Stimulated activated CD4-positive, alpha-beta T cell treated with anti-CD3 and anti-CD28 coated beads, Interleukin-4, amount 100 ng/mL, for 1 hour (primary cell): ENCODE data around the gene AKT3.

ENCODE experiments used
- DNase-seq: peaks from one replicate; pipeline ENCODE4 v3.0.0-alpha.2; 2020

AKT3 gene

GRCh38 chr1:243482141-243483022 lies 367.7 kb downstream of the AKT3 start:
- DNase-seq: no peak

- DNase-seq: no peak
Observed at GRCh38 chr1:243481101-243481500, 368.9 kb downstream of the AKT3 start.

GRCh38 chr1:243477731-243478290 lies 372.2 kb downstream of the AKT3 start:
- DNase-seq: no peak

DNA sequence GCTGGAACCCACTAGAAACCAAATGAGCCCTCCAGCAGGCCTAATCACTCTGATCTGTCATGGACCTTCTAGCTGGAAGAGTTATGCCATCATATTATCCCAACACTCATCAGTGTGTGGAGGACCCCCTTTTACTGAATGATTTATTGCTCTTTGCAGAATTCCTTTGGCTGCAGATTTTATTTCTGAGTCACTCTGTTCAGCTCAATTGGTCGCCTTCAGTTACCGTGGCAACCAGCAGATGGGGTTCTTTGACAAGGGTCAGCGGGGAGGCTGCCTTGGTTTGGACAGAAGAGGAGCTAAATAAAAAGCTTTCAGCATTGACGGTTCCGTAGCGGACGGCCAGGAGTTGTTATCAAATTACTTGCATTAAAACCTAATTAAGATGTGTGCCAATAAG lies 374.1 kb downstream of the AKT3 start:
- DNase-seq: no peak

DNA sequence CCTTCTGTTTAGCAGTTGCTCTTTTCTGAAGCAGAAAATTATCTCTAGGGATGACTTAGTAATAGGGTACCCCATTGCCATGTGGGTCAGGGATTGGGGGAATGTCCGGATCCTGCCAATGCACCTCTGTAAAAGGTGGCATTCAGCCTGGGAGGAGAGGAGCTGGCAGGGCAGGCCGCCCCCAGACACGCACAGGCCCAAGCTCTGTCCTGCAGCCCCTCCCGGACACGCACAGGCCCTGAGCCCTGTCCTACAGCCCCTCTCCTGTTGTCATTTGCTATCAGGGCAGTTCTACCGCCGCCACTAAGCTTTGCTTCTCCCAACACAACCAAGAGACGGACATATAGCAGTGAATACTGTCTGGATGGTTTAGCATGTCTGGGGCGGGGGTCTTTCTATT lies 375.1 kb downstream of the AKT3 start:
- DNase-seq: no peak

GRCh38 chr1:243474136-243474881 lies 375.7 kb downstream of the AKT3 start:
- no peak for DNase-seq

- DNase-seq: no peak
Observed at GRCh38 chr1:243473227-243474135, 376.6 kb downstream of the AKT3 start.

DNA sequence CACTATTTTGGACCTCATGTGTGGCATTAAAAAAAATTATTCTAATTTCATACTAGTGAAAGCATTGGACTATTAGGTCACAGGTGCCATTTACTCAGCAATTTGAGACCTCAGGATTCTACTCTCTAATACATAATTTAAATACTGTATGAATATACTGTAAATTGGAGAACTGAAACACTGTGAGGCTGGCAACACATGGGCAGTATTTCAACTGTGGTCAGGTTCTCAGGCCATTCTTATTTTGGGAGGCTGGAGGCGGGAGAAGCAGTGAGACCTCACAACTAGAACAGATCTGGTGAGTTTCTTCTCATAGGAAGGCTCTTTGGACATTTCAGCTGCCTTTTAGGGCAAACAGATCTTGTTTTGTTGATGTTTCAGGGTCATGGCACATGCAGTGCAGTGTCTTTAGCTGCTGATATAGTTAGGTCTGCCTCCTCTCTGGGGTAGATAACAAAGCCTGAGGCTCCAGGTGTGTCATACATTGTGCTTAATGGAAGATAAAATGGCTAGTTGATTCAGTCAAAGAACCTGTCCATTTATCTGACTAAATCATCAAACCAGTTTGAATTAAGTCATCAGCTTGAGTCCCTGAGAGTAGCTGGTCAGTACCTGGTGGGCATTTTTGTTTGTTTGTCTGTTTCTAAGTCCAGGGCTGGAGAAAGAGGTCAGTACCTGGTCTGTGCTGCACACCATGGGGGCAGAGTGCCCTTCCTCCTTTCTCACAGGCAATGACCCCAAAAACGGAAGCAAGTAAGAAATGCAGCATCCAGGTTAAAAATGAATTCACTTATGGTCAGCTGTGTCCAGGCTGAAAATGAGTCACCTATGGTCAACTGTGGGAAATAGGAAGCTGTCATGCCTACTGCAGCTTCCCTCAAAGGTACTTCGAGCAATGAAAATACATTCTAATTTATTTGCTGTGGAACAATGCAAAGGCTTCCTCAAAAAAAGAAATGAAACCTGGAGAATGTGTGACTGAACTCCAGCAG lies 378.0 kb downstream of the AKT3 start:
- no peak for DNase-seq

DNA sequence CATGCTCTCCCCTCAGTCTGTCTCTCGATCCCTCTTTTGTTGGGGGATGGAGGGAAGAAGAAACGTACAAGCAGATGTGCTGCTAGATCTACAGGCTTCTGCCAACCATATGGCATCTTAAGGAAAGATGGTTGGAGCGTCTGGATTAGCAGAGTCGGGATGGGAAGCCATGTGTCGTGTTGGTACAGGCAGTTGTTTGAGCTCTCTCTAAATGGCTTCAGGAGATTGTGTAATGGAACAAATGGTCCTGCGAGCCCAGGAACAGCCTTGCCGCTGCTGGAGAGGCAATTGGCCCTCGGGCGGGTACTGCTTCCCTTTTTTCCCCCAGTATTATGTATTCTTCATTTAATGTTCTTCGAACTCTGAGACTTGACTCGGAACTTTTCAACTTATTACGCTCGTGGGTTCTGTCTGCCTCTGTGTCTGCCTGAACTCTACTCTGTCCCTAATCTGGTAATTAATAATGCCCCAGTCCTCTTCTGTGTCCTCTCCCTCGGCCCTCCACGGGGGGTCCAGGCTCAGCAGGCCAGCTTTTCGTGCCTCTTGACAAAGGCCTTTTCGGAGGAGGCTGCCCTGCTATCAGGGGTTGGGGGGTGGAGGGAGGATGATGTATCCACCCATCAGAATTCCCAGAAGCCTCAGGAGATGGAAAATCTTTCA lies 378.9 kb downstream of the AKT3 start:
- no peak for DNase-seq

- no peak for DNase-seq
Observed at GRCh38 chr1:243470502-243470901, 379.5 kb downstream of the AKT3 start.

DNA sequence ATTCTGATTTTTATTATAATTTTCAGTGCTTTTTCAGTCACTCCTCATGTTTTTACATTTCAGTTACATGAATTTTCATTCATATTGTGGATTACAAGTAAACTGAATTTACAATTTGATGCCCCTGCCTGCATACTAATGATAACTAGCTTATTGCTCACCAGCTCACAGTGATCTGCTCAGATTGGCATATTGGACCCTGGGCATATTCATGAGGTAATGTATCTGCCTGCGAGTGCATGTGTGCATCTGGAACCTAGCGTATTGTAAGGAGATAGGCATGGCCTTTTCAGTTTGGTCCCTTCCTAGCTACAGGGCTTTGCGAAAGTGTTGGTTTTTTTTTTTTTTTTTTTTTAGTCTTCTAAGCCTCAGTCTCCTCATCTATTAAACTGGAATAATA lies 380.5 kb downstream of the AKT3 start:
- no peak for DNase-seq

GRCh38 chr1:243465738-243466137 lies 384.3 kb downstream of the AKT3 start:
- no peak for DNase-seq

DNA sequence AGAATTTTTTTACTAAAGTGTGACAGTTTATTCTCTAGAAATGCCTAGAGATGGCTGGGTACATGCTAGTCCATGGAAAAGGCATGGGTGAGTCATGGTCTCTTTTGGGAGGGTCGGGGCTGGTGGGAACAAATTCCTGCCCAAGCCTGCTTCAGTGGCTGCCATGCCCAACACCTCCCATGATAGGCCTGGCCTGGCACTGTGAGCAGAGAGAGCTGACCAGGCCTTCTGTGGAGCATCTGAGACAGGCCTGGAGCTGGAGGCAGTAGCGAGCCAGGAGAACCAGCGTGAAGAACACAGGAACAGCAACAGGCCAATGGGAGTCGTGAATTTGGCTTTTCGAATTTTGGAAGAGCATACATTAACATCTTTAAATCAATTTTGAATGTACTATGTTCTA lies 385.0 kb downstream of the AKT3 start:
- DNase-seq: no peak

GRCh38 chr1:243462929-243463697 lies 386.9 kb downstream of the AKT3 start:
- DNase-seq: no peak

- no peak for DNase-seq
Observed at GRCh38 chr1:243461700-243462099, 388.3 kb downstream of the AKT3 start.

DNA sequence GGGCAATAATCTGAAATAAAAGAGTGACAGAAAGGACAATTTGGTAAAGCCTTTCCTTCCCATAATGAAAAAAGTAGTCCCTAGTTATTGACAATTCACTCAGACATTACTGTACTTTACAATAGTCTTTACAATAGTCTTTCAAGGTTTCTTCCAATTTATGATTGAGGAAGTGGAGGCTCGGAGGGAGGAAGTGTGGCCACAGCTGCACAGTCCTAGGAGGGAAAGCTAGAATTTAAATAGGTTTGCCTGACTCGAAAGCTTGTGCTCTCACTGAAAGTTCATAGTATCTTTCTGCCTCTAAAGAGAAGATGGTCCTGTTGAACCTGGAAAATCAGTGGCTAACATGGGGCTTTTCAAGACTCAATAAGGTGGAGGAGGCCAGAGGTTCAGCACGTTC lies 391.0 kb downstream of the AKT3 start:
- DNase-seq: no peak

DNA sequence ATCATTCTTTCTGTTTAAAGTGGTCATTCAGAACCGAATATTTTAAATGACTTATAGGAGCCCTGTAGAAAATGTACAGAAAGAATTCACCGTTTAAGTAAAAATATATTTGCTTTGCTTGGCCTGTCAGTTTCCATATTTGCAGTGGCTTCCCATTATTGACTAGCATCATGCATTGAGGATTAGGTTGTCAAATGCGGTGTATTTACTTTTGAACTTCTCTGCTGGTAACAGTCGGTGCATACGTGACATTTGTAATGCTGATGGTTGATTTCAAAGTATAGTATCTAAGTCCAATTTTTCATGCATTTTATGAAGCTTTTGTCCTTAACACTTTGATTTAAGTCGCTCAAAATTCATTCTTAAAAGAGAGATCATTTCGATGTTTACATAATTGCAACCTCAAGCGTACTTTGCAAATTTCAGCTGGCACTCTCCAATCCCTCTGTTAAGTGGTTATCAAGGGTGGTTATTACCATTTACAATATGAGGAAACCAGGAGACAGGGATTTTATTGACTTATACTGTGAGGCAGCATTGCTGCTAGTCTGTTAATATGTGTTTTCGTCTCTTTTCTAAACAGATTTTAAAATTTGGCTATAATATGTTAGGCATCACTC lies 392.6 kb downstream of the AKT3 start:
- DNase-seq: no peak

- no peak for DNase-seq
Observed at GRCh38 chr1:243455760-243456651, 394.0 kb downstream of the AKT3 start.
